Measurements from ENCODE around the gene TPGS1.

The TPGS1 gene

GRCh38 chr19:507286-508203 is at the start of gene TPGS1:
Gene TPGS1 (plus strand): TSS chr19:507497. CDS start chr19:507507, 10 bp downstream.
- DNase-seq (ENCODE audit: low spot score), result peak; percentile 70

GRCh38 chr19:457636-458035 is 49.7 kb upstream of the TPGS1 start:
- no peak for DNase-seq (ENCODE audit: low spot score)

GRCh38 chr19:458091-459042 is 48.9 kb upstream of the TPGS1 start:
- DNase-seq (ENCODE audit: low spot score), result no peak

- no peak for DNase-seq (ENCODE audit: low spot score)
These were observed 47.4 kb upstream of the TPGS1 start for GRCh38 chr19:459724-460511.

- DNase-seq (ENCODE audit: low spot score), result no peak
These were observed 46.2 kb upstream of the TPGS1 start, which contains the start of gene SHC2 for GRCh38 chr19:460877-461720. Gene SHC2 (minus strand): TSS chr19:461033. CDS start chr19:460996, 37 bp downstream.

- no peak for DNase-seq (ENCODE audit: low spot score)
These were observed 45.4 kb upstream of the TPGS1 start for GRCh38 chr19:461721-462551.

GRCh38 chr19:463483-464207 is 43.7 kb upstream of the TPGS1 start:
- no peak for DNase-seq (ENCODE audit: low spot score)

- no peak for DNase-seq (ENCODE audit: low spot score)
These were observed 43.1 kb upstream of the TPGS1 start for GRCh38 chr19:464208-464545.

- no peak for DNase-seq (ENCODE audit: low spot score)
These were observed 42.1 kb upstream of the TPGS1 start for GRCh38 chr19:465056-465816.

- DNase-seq (ENCODE audit: low spot score), result no peak
These were observed 39.7 kb upstream of the TPGS1 start for GRCh38 chr19:467554-467953.

GRCh38 chr19:468587-469256 is 38.6 kb upstream of the TPGS1 start:
- no peak for DNase-seq (ENCODE audit: low spot score)

- no peak for DNase-seq (ENCODE audit: low spot score)
These were observed 37.5 kb upstream of the TPGS1 start for GRCh38 chr19:469833-470232.

GRCh38 chr19:470701-471100 is 36.6 kb upstream of the TPGS1 start:
- DNase-seq (ENCODE audit: low spot score), result no peak

GRCh38 chr19:472005-472858 is 35.1 kb upstream of the TPGS1 start:
- no peak for DNase-seq (ENCODE audit: low spot score)

- DNase-seq (ENCODE audit: low spot score), result no peak
These were observed 32.9 kb upstream of the TPGS1 start for GRCh38 chr19:474126-475078.

GRCh38 chr19:475360-475759 is 31.9 kb upstream of the TPGS1 start:
- no peak for DNase-seq (ENCODE audit: low spot score)
